Mesenchymal stem cell (in vitro differentiated cells and primary cell): ENCODE measurements around the gene CFAP92.

ENCODE experiments used
- DNase-seq: peaks from one replicate; pipeline ENCODE4 v3.0.0-alpha.2; 2013
- H2AFZ ChIP-seq: one replicate; pipeline ENCODE4 v1.6.1; 2013; ENCODE audit warnings: low read depth, mild to moderate bottlenecking, control low read depth, inconsistent platforms, low read length, moderate library complexity
- H2AK5ac ChIP-seq: 2 replicates; pipeline ENCODE4 v1.6.1; 2013; ENCODE audit warnings: low read length, moderate library complexity, mild to moderate bottlenecking, inconsistent platforms; ENCODE audit not compliant: severe bottlenecking
- H2BK120ac ChIP-seq: one replicate; pipeline ENCODE4 v1.6.1; 2013; ENCODE audit warnings: low read depth, mild to moderate bottlenecking, inconsistent platforms, low read length, moderate library complexity
- H2BK12ac ChIP-seq, 2 experiments: one replicate each; pipeline ENCODE4 v1.6.1; 2013; ENCODE audit warnings: inconsistent platforms in 2 of 2, low read length in 2 of 2, mild to moderate bottlenecking in 2 of 2, moderate library complexity in 2 of 2, control low read depth in 1 of 2
- H2BK15ac ChIP-seq: one replicate; pipeline ENCODE4 v1.6.1; 2013; ENCODE audit warnings: mild to moderate bottlenecking, low read depth, inconsistent platforms; ENCODE audit not compliant: poor library complexity, severe bottlenecking
- H2BK5ac ChIP-seq: 2 replicates; pipeline ENCODE4 v1.6.1; 2013; ENCODE audit warnings: low read depth, mild to moderate bottlenecking, low read length, control low read depth, inconsistent platforms; ENCODE audit not compliant: poor library complexity, severe bottlenecking
- H3K14ac ChIP-seq, 2 experiments: one replicate each; pipeline ENCODE4 v1.6.1; 2013; ENCODE audit warnings: inconsistent platforms in 2 of 2, low read length in 2 of 2, control low read depth in 1 of 2, mild to moderate bottlenecking in 1 of 2, moderate library complexity in 1 of 2
- H3K18ac ChIP-seq, 2 experiments: one replicate each; pipeline ENCODE4 v1.6.1; 2013; ENCODE audit warnings: inconsistent platforms in 2 of 2, low read length in 2 of 2, control low read depth in 1 of 2, low read depth in 1 of 2, mild to moderate bottlenecking in 1 of 2
- H3K23ac ChIP-seq, 2 experiments: one replicate each; pipeline ENCODE4 v1.6.1; 2013; ENCODE audit warnings: inconsistent platforms in 2 of 2, low read length in 2 of 2, mild to moderate bottlenecking in 2 of 2, moderate library complexity in 2 of 2, control low read depth in 1 of 2
- H3K27ac ChIP-seq: 2 replicates; pipeline ENCODE4 v1.5.1; 2013; ENCODE audit warnings: mild to moderate bottlenecking, moderate library complexity, low read length, control low read depth, inconsistent platforms; ENCODE audit not compliant: poor library complexity, severe bottlenecking
- H3K27me3 ChIP-seq, 2 experiments: 2 replicates each; pipeline versions ENCODE4 v1.6.1 to v1.7.0; 2013; ENCODE audit warnings: low read length in 2 of 2, mild to moderate bottlenecking in 2 of 2, moderate library complexity in 2 of 2, control low read depth in 1 of 2, inconsistent platforms in 1 of 2; ENCODE audit not compliant: control insufficient read depth in 1 of 2, insufficient read depth in 1 of 2
- H3K36me3 ChIP-seq, 2 experiments: 2 replicates each; pipeline versions ENCODE4 v1.6.1 to v1.7.0; 2013; ENCODE audit warnings: low read length in 2 of 2, control low read depth in 1 of 2, inconsistent platforms in 1 of 2, low read depth in 1 of 2, mild to moderate bottlenecking in 1 of 2; ENCODE audit not compliant: insufficient read depth in 2 of 2, control insufficient read depth in 1 of 2
- H3K4ac ChIP-seq, 2 experiments: one replicate each; pipeline ENCODE4 v1.6.1; 2013; ENCODE audit warnings: inconsistent platforms in 2 of 2, low read length in 2 of 2, mild to moderate bottlenecking in 2 of 2, moderate library complexity in 2 of 2, control low read depth in 1 of 2, low read depth in 1 of 2
- H3K4me1 ChIP-seq: 2 replicates; pipeline ENCODE4 v1.6.1; 2013; ENCODE audit warnings: low read depth, low read length, control low read depth; ENCODE audit not compliant: control insufficient read depth, insufficient read depth
- H3K4me2 ChIP-seq: 2 replicates; pipeline ENCODE4 v1.6.1; 2013; ENCODE audit warnings: low read length, mild to moderate bottlenecking, inconsistent platforms; ENCODE audit not compliant: poor library complexity, severe bottlenecking
- H3K4me3 ChIP-seq, 2 experiments: 2 replicates each; pipeline versions ENCODE4 v1.5.1 to v1.7.0; 2013; ENCODE audit warnings: low read length in 2 of 2, mild to moderate bottlenecking in 2 of 2, control low read depth in 1 of 2, low read depth in 1 of 2; ENCODE audit not compliant: insufficient read depth in 1 of 2
- H3K79me1 ChIP-seq: replicated peaks from 2 replicates; pipeline ENCODE4 v1.6.1; 2013; ENCODE audit warnings: mild to moderate bottlenecking, control low read depth, low read length, inconsistent platforms; ENCODE audit not compliant: poor library complexity, severe bottlenecking
- H3K9ac ChIP-seq: 2 replicates; pipeline ENCODE4 v1.7.0; 2013; ENCODE audit warnings: mild to moderate bottlenecking, low read length, moderate library complexity
- H3K9me3 ChIP-seq: 2 replicates; pipeline ENCODE4 v1.7.0; 2013; ENCODE audit warnings: mild to moderate bottlenecking, low read length; ENCODE audit not compliant: control insufficient read depth
- H4K8ac ChIP-seq: one replicate; pipeline ENCODE4 v1.6.1; 2013; ENCODE audit warnings: inconsistent platforms, mild to moderate bottlenecking, low read length, moderate library complexity
- H4K91ac ChIP-seq: one replicate; pipeline ENCODE4 v1.6.1; 2013; ENCODE audit warnings: mild to moderate bottlenecking, low read length, inconsistent platforms
- WGBS: methylation state at CpG from one replicate; pipeline ENCODE4 v1.1.7; 2013; ENCODE audit warnings: mixed read lengths; 5-methylcytosine and 5-hydroxymethylcytosine counted together

Gene CFAP92

GRCh38 chr3:129014793-129015345, 21.0 kb upstream of the CFAP92 start:
- H3K18ac ChIP-seq = no peak overlapping the region
- H4K8ac ChIP-seq = peak overlapping the region; percentile 4
- no peaks in the 10 kb centered on the region for H3K36me3 ChIP-seq
- WGBS = 90% methylated on average over 9 of the region's 9 CpGs
- H3K27ac ChIP-seq = no peak overlapping the region
- no peak overlapping the region for H2AFZ ChIP-seq
- no peak overlapping the region for H2BK120ac ChIP-seq
- H3K23ac ChIP-seq = no peak overlapping the region
- no peaks in the 10 kb centered on the region for H3K79me1 ChIP-seq
- H2BK12ac ChIP-seq = no peak overlapping the region
- H2BK5ac ChIP-seq = no peak overlapping the region
- H3K4me1 ChIP-seq = no peaks in the 10 kb centered on the region
- no peak overlapping the region for H3K14ac ChIP-seq
- peak overlapping the region; percentile 31 for H4K91ac ChIP-seq
- no peak overlapping the region for H2BK15ac ChIP-seq
- no peak for DNase-seq
- peak overlapping the region in 1 of 2 experiments; percentile 47 for H3K4ac ChIP-seq
- H3K9ac ChIP-seq = no peak overlapping the region
- H3K9me3 ChIP-seq = no peaks in the 10 kb centered on the region
- peaks cover 31 to 42% of the 10 kb centered on the region in 2 experiments for H3K27me3 ChIP-seq
- no peak overlapping the region for H3K4me3 ChIP-seq
- H3K4me2 ChIP-seq = no peak overlapping the region
- H2AK5ac ChIP-seq = no peak overlapping the region

GRCh38 chr3:129014148-129014547, 20.3 kb upstream of the CFAP92 start:
- Histone ChIP-seq H3K4me1 (no peaks in the 10 kb centered on the region), H3K36me3 (no peaks in the 10 kb centered on the region), H2BK120ac (no peak overlapping the region), H4K8ac (no peak overlapping the region), H2BK15ac (no peak overlapping the region), H2BK5ac (no peak overlapping the region), H3K14ac (no peak overlapping the region), H3K23ac (no peak overlapping the region), H4K91ac (no peak overlapping the region), H3K9ac (no peak overlapping the region), H3K18ac (no peak overlapping the region), H3K79me1 (no peaks in the 10 kb centered on the region), H3K27ac (no peak overlapping the region), H3K9me3 (no peaks in the 10 kb centered on the region), H3K4me3 (no peak overlapping the region), H3K4me2 (no peak overlapping the region), H2AK5ac (no peak overlapping the region), H2BK12ac (peak overlapping the region in 1 of 2 experiments; percentile 27), H3K4ac (no peak overlapping the region), H2AFZ (no peak overlapping the region), H3K27me3 (peaks cover 37 to 46% of the 10 kb centered on the region in 2 experiments)
- no peak for DNase-seq
- WGBS = 85% methylated on average over 13 of the region's 13 CpGs

GRCh38 chr3:129013491-129013891, 19.6 kb upstream of the CFAP92 start:
- no peak overlapping the region for H2BK5ac ChIP-seq
- H2AFZ ChIP-seq = no peak overlapping the region
- H3K36me3 ChIP-seq = no peaks in the 10 kb centered on the region
- H4K8ac ChIP-seq = no peak overlapping the region
- no peak overlapping the region for H2BK12ac ChIP-seq
- no peak overlapping the region for H2BK15ac ChIP-seq
- H3K27me3 ChIP-seq = peaks cover 37 to 44% of the 10 kb centered on the region in 2 experiments
- H4K91ac ChIP-seq = no peak overlapping the region
- no peak overlapping the region for H3K9ac ChIP-seq
- no peak overlapping the region for H3K23ac ChIP-seq
- H3K9me3 ChIP-seq = no peaks in the 10 kb centered on the region
- H3K4me1 ChIP-seq = no peaks in the 10 kb centered on the region
- no peak overlapping the region for H2BK120ac ChIP-seq
- H3K18ac ChIP-seq = no peak overlapping the region
- H2AK5ac ChIP-seq = no peak overlapping the region
- H3K4me2 ChIP-seq = no peak overlapping the region
- no peak overlapping the region for H3K27ac ChIP-seq
- no peak overlapping the region for H3K4ac ChIP-seq
- H3K79me1 ChIP-seq = no peaks in the 10 kb centered on the region
- no peak overlapping the region for H3K14ac ChIP-seq
- 100% methylated on average over 3 of the region's 3 CpGs for WGBS
- H3K4me3 ChIP-seq = no peak overlapping the region
- no peak for DNase-seq

GRCh38 chr3:129010310-129010956, 16.6 kb upstream of the CFAP92 start:
- H4K91ac ChIP-seq = no peak overlapping the region
- no peak for DNase-seq
- peak overlapping the region; percentile 13 for H2BK15ac ChIP-seq
- no peak overlapping the region for H4K8ac ChIP-seq
- no peak overlapping the region for H3K9ac ChIP-seq
- no peak overlapping the region for H2AK5ac ChIP-seq
- no peak overlapping the region for H3K23ac ChIP-seq
- H3K4me3 ChIP-seq = no peak overlapping the region
- no peaks in the 10 kb centered on the region for H3K4me1 ChIP-seq
- no peak overlapping the region for H3K18ac ChIP-seq
- no peak overlapping the region for H3K4ac ChIP-seq
- no peak overlapping the region for H3K4me2 ChIP-seq
- H3K14ac ChIP-seq = no peak overlapping the region
- H3K79me1 ChIP-seq = no peaks in the 10 kb centered on the region
- WGBS = 61% methylated on average over 9 of the region's 9 CpGs
- no peak overlapping the region for H2AFZ ChIP-seq
- H3K27me3 ChIP-seq = peaks cover 56% of the 10 kb centered on the region in 2 experiments
- H2BK12ac ChIP-seq = no peak overlapping the region
- H2BK5ac ChIP-seq = no peak overlapping the region
- H3K9me3 ChIP-seq = no peaks in the 10 kb centered on the region
- H3K36me3 ChIP-seq = no peaks in the 10 kb centered on the region
- H2BK120ac ChIP-seq = no peak overlapping the region
- H3K27ac ChIP-seq = no peak overlapping the region
